Calu3 (cell line): Measurements from ENCODE around the gene JMJD4. TPM values are rescaled to one million over a fixed set of nuclear protein-coding genes. Genes with fewer than 3 reads are reported as not detected.

Experiments
- BruUV-seq: library from RNA; stranded (reverse); fragments of 400-500 nt; replicated peaks from 2 replicates; lab custom pipeline; 2021; lab: Mats Ljungman, UMichigan
- CTCF ChIA-PET: fragments of 300-600 bp; sonication (Branson Sonifier 250); formaldehyde crosslinking; loops from one replicate; lab custom pipeline; 2022; ENCODE audit warnings: antibody characterized with exemption; lab: Charles Lee
- DNase-seq: peaks from one replicate; pipeline ENCODE4 v3.0.0; 2022
- H3K27ac Mint-ChIP-seq: one replicate; pipeline ENCODE4 v1.8.0; 2022; ENCODE audit warnings: mixed read lengths; ENCODE audit not compliant: unreplicated experiment
- H3K27me3 Mint-ChIP-seq: one replicate; pipeline ENCODE4 v1.8.0; 2022; ENCODE audit warnings: mixed read lengths; ENCODE audit not compliant: unreplicated experiment
- H3K36me3 Mint-ChIP-seq: one replicate; pipeline ENCODE4 v1.8.0; 2022; ENCODE audit warnings: mild to moderate bottlenecking, moderate library complexity, mixed read lengths; ENCODE audit not compliant: insufficient read depth, unreplicated experiment
- H3K4me1 Mint-ChIP-seq: one replicate; pipeline ENCODE4 v1.8.0; 2022; ENCODE audit warnings: mild to moderate bottlenecking, low read depth, mixed read lengths; ENCODE audit not compliant: unreplicated experiment
- H3K4me3 Mint-ChIP-seq: one replicate; pipeline ENCODE4 v1.8.0; 2022; ENCODE audit warnings: mild to moderate bottlenecking, low read depth, moderate library complexity, mixed read lengths; ENCODE audit not compliant: unreplicated experiment
- H3K9me3 Mint-ChIP-seq: one replicate; pipeline ENCODE4 v1.8.0; 2022; ENCODE audit warnings: low read depth, mixed read lengths; ENCODE audit not compliant: unreplicated experiment
- CTCF ChIP-seq: fragments of 200-600 bp; IDR thresholded peaks from one replicate; pipeline ENCODE4 v1.8.0; 2022; ENCODE audit warnings: antibody characterized with exemption; ENCODE audit not compliant: unreplicated experiment
- intact Hi-C: fragments of 100-400 bp; cut with micrococcal nuclease; formaldehyde crosslinking; loops from one replicate; pipeline ENCODE4 v1.10.0; 2022; ENCODE audit not compliant: unreplicated experiment
- total RNA-seq: library from RNA; stranded (reverse); gene quantifications from 2 replicates; pipeline ENCODE4 v1.2.3, GENCODE V29; 2022

JMJD4 gene
- total RNA-seq, 1 experiment from 2014 or later, result 37.8 TPM

DNA sequence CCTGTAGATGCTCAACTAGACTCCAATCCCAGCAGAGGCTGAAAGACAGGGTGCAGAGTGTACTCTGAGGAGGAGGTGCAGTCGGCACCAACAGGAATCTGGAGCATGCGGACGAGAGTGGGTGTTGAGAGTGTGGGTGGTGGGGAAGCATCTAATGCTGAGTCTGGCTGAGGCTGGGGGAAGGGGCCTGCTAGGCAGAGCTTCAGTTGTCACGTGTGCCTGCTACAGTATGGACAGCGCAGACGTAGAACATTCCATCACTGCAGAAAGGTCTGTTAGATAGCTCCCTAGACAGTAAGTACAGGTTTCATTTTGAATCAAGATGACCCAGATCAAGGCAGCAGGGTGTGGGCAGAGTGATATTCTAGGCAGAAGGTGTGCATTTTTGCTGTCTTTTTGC, 23.3 kb upstream of the JMJD4 start:
- DNase-seq, result no peak
- no peaks in the 10 kb centered on the region for H3K27me3 Mint-ChIP-seq
- no peak overlapping the region for H3K27ac Mint-ChIP-seq
- no peaks in the 10 kb centered on the region for H3K9me3 Mint-ChIP-seq
- no peak for TF ChIP-seq CTCF
- no TSS peak for BruUV-seq
- intact Hi-C loops, result no loop called here
- peaks cover 10% of the 10 kb centered on the region for H3K36me3 Mint-ChIP-seq
- CTCF ChIA-PET, result no interaction called here
- H3K4me3 Mint-ChIP-seq, result no peak overlapping the region
- H3K4me1 Mint-ChIP-seq, result peaks cover 21% of the 10 kb centered on the region

GRCh38 chr1:227757781-227758180, 22.7 kb upstream of the JMJD4 start:
- BruUV-seq, result no TSS peak
- no peak for TF ChIP-seq CTCF
- no peak overlapping the region for H3K4me3 Mint-ChIP-seq
- peaks cover 10% of the 10 kb centered on the region for H3K36me3 Mint-ChIP-seq
- peaks cover 19% of the 10 kb centered on the region for H3K4me1 Mint-ChIP-seq
- no peak for DNase-seq
- CTCF ChIA-PET, result no interaction called here
- H3K27me3 Mint-ChIP-seq, result no peaks in the 10 kb centered on the region
- intact Hi-C loops, result no loop called here
- H3K27ac Mint-ChIP-seq, result no peak overlapping the region
- no peaks in the 10 kb centered on the region for H3K9me3 Mint-ChIP-seq

DNA sequence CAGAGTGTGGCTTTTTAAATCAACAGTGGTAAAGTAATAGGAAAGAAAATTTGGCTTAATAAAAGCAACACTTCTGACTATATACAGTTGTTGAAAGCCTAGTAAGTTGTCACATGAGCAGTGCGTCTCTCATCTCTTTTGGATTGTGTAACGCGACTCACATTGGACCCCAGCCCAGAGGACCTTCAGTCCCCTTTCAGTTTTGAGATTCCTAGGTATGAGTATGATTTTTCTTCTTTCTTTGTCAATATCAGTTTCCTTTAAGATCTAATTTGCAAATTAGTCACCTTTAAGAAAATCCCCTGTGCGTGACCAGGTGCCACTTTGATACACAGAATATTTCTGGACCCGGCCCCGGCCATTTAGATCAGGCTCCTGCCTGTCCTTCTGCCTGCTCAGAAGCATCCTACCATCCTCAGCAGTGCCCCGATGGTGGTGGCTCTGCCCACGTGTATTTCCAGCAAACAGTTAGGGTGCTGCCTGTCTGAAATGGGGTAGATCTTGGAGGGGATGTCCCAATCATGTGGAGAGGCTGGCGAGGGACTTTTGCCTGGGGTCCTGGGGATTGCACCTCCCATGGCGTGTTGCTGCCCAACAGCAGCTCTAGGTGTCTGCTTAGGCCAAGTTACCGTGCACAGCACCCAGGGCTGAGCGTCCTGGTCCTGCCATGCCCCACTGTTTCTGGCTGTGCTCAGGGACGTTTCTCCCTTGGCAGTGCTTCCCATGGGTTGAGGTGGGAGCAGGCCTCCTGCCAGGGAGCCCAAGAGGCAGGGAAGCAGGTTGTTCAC, 21.3 kb upstream of the JMJD4 start:
- DNase-seq, result no peak
- Mint-ChIP-seq H3K4me3 (no peak overlapping the region), H3K36me3 (peaks cover 4% of the 10 kb centered on the region), H3K27me3 (no peaks in the 10 kb centered on the region), H3K9me3 (no peaks in the 10 kb centered on the region), H3K27ac (no peak overlapping the region), H3K4me1 (peaks cover 10% of the 10 kb centered on the region)
- intact Hi-C loops, result no loop called here
- TF ChIP-seq CTCF, result no peak
- CTCF ChIA-PET, result no interaction called here
- no TSS peak for BruUV-seq

DNA sequence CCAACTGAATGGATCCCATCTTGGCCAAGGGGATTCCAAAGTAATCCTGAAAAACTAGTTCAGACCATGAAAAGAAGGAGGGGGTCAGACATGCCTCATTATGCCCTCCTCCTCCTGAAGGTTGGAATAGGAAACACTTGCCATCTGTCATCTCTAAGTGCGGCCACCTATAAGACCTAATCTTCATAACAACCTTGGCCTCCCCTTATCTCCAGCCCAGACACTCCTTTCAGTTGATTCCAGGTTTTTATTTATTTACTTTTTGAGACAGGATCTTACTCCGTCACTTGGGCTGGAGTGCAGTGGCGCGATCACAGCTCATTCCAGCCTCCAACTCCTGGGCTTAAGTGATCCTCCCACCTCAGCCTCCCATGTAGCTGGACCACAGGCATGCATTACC, 19.9 kb upstream of the JMJD4 start:
- BruUV-seq, result no TSS peak
- Mint-ChIP-seq H3K27me3 (no peaks in the 10 kb centered on the region), H3K27ac (no peak overlapping the region), H3K9me3 (no peaks in the 10 kb centered on the region), H3K4me1 (peaks cover 10% of the 10 kb centered on the region), H3K36me3 (peaks cover 7% of the 10 kb centered on the region), H3K4me3 (no peak overlapping the region)
- DNase-seq, result no peak
- intact Hi-C loops, result loop anchor here (2.0 kb wide), 1 partner anchor 274 kb away; no protein-coding TSS in a partner anchor
- CTCF ChIA-PET, result interaction anchor here (0.6 kb wide), 2 partner anchors 20 to 376 kb away, joined by 3 to 9 read pairs; partner anchors contain the start of genes JMJD4 and SNAP47
- no peak for TF ChIP-seq CTCF
